HL-60 (cell line): ENCODE data around the gene TATDN3.

Experiments used
- DNase-seq, 2 experiments: peaks; one replicate each; pipeline ENCODE4 v3.0.0-alpha.2; 2010 to 2020; ENCODE audit warnings: low read depth in 1 of 2, low spot score in 1 of 2
- H3K27ac ChIP-seq: fragments of 250-450 bp; sonication (Bioruptor Pico); replicated peaks from 2 replicates; pipeline ENCODE4 v1.5.1; 2020; ENCODE audit warnings: mild to moderate bottlenecking, moderate library complexity
- H3K27me3 ChIP-seq: fragments of 250-450 bp; sonication (Bioruptor Pico); 2 replicates; pipeline ENCODE4 v1.5.1; 2021; ENCODE audit warnings: mild to moderate bottlenecking, moderate library complexity; ENCODE audit not compliant: insufficient read depth, poor library complexity, severe bottlenecking
- H3K4me3 ChIP-seq: replicated peaks from 2 replicates; pipeline ENCODE4 v1.5.1; 2011; ENCODE audit warnings: mild to moderate bottlenecking, control low read depth, low read length; ENCODE audit not compliant: insufficient read depth
- GABPA ChIP-seq: IDR thresholded peaks from 2 replicates; pipeline ENCODE4 v1.6.1; 2012; ENCODE audit warnings: low read depth
- POLR2AphosphoS5 ChIP-seq: IDR thresholded peaks from 2 replicates; pipeline ENCODE4 v1.6.1; 2012; ENCODE audit warnings: low read depth
- REST ChIP-seq: IDR thresholded peaks from 2 replicates; pipeline ENCODE4 v1.6.1; 2012; ENCODE audit warnings: low read depth; ENCODE audit not compliant: insufficient replicate concordance
- SPI1 ChIP-seq: IDR thresholded peaks from 2 replicates; pipeline ENCODE4 v1.6.1; 2012; ENCODE audit warnings: low read depth, mild to moderate bottlenecking, borderline replicate concordance
- TF ChIP-seq, protein P1 (sequence below): IDR thresholded peaks from one replicate; pipeline ENCODE4 v1.5.1; 2011; ENCODE audit warnings: low read length, control low read depth, inconsistent platforms; ENCODE audit not compliant: insufficient read depth

TATDN3 gene

GRCh38 chr1:212864201-212864600, 72.5 kb downstream of the TATDN3 start:
- no peak overlapping the region for H3K27ac ChIP-seq
- no peak for DNase-seq
- TF ChIP-seq, protein P1, sequence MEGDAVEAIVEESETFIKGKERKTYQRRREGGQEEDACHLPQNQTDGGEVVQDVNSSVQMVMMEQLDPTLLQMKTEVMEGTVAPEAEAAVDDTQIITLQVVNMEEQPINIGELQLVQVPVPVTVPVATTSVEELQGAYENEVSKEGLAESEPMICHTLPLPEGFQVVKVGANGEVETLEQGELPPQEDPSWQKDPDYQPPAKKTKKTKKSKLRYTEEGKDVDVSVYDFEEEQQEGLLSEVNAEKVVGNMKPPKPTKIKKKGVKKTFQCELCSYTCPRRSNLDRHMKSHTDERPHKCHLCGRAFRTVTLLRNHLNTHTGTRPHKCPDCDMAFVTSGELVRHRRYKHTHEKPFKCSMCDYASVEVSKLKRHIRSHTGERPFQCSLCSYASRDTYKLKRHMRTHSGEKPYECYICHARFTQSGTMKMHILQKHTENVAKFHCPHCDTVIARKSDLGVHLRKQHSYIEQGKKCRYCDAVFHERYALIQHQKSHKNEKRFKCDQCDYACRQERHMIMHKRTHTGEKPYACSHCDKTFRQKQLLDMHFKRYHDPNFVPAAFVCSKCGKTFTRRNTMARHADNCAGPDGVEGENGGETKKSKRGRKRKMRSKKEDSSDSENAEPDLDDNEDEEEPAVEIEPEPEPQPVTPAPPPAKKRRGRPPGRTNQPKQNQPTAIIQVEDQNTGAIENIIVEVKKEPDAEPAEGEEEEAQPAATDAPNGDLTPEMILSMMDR = no peak
- TF ChIP-seq SPI1 = no peak
- no peak for TF ChIP-seq GABPA
- TF ChIP-seq REST = no peak
- TF ChIP-seq POLR2AphosphoS5 = no peak
- H3K27me3 ChIP-seq = no peaks in the 10 kb centered on the region
- no peak overlapping the region for H3K4me3 ChIP-seq
